ENCODE measurements around the gene SAPCD2. TPM values are rescaled to one million over a fixed set of nuclear protein-coding genes. Genes with fewer than 3 reads are reported as not detected.

The SAPCD2 gene
- total RNA-seq, 1 experiment from 2014 or later: 57.5 TPM

DNA sequence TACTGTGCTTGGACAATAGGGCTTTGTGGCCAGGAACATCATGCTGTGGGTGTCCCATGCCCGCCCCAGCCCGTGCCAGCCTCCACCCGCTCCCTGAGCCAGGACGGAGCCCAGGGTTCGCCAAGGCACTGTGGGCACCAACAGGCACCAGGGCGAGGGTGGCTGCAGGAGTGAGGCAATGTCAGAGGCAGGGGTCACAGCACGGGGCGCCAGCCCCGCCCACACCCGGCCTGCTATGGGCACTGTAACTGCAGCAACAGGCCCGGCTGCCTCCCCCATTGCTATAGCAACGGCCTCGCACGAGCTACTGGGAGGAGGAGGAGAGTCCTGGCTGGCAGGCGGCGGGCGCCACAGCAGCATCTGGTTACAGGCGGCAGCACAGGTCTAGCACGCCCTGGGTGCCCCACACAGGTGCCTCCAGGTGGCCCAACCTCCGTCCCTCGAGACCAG lies 44.8 kb downstream of the SAPCD2 start:
- H3K36me3 ChIP-seq (ENCODE audit: control insufficient read depth, insufficient read depth, low read length): peaks cover 1% of the 10 kb centered on the region
- ChIA-PET CTCF (interaction anchor here (0.6 to 1.9 kb wide), 3 partner anchors 10 to 294 kb away, joined by 3 to 6 read pairs (median 4); no protein-coding TSS in a partner anchor), POLR2A (no interaction called here)
- TF ChIP-seq, protein P1, sequence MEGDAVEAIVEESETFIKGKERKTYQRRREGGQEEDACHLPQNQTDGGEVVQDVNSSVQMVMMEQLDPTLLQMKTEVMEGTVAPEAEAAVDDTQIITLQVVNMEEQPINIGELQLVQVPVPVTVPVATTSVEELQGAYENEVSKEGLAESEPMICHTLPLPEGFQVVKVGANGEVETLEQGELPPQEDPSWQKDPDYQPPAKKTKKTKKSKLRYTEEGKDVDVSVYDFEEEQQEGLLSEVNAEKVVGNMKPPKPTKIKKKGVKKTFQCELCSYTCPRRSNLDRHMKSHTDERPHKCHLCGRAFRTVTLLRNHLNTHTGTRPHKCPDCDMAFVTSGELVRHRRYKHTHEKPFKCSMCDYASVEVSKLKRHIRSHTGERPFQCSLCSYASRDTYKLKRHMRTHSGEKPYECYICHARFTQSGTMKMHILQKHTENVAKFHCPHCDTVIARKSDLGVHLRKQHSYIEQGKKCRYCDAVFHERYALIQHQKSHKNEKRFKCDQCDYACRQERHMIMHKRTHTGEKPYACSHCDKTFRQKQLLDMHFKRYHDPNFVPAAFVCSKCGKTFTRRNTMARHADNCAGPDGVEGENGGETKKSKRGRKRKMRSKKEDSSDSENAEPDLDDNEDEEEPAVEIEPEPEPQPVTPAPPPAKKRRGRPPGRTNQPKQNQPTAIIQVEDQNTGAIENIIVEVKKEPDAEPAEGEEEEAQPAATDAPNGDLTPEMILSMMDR (IDR thresholded peaks at IDR 0.05; ENCODE audit: insufficient read depth in 1 of 2, low read depth in 1 of 2, low read length in 1 of 2, severe bottlenecking in 1 of 2, unreplicated experiment in 1 of 2): no peak
- no TSS peak for BruUV-seq (replicated peaks)
- Mint-ChIP-seq H3K27ac (ENCODE audit: unreplicated experiment) (no peak overlapping the region), H3K4me3 (ENCODE audit: unreplicated experiment) (no peak overlapping the region), H3K36me3 (ENCODE audit: insufficient read depth, unreplicated experiment) (peaks cover 18% of the 10 kb centered on the region), H3K4me1 (ENCODE audit: low read depth, unreplicated experiment) (peaks cover 4% of the 10 kb centered on the region), H3K9me3 (ENCODE audit: unreplicated experiment) (no peaks in the 10 kb centered on the region), H3K27me3 (ENCODE audit: insufficient read depth, unreplicated experiment) (no peaks in the 10 kb centered on the region)
- DNase-seq: no peak
- no peaks in the 10 kb centered on the region for H3K27me3 ChIP-seq (replicated peaks; ENCODE audit: control insufficient read depth, insufficient read depth, low read length)
- H3K4me1 ChIP-seq: peaks cover 20% of the 10 kb centered on the region
- H3K4me3 ChIP-seq (ENCODE audit: low read depth, low read length): no peak overlapping the region
- intact Hi-C loops (cut with micrococcal nuclease; ENCODE audit: unreplicated experiment): no loop called here
- no peaks in the 10 kb centered on the region for H3K9me3 ChIP-seq

DNA sequence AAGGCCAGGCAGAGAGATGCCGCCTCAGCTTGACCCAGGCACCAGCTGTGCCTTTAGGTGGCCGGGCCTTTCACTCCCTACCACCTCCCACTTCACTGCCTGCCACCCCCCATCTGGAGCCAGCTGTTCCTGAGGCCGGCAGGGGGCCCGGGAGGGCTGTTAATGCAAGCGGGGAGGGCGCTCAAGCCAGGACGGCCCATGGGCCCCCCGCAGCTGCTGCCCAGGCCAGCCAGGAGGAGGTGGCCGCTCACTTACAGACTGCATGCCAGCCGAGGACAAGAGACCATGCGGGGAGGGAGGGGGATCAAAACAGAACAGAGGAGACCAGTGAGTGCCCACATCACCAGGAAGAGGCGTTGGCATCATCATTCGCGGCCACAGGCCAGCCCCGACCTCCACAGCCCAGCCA lies 46.8 kb downstream of the SAPCD2 start:
- H3K4me3 ChIP-seq (ENCODE audit: low read depth, low read length): no peak overlapping the region
- peaks cover 1% of the 10 kb centered on the region for H3K36me3 ChIP-seq (ENCODE audit: control insufficient read depth, insufficient read depth, low read length)
- Mint-ChIP-seq H3K27ac (ENCODE audit: unreplicated experiment) (no peak overlapping the region), H3K36me3 (ENCODE audit: insufficient read depth, unreplicated experiment) (peaks cover 18% of the 10 kb centered on the region), H3K9me3 (ENCODE audit: unreplicated experiment) (no peaks in the 10 kb centered on the region), H3K27me3 (ENCODE audit: insufficient read depth, unreplicated experiment) (no peaks in the 10 kb centered on the region), H3K4me1 (ENCODE audit: low read depth, unreplicated experiment) (peaks cover 4% of the 10 kb centered on the region), H3K4me3 (ENCODE audit: unreplicated experiment) (no peak overlapping the region)
- CTCF ChIA-PET: interaction anchor here (1.2 kb wide), 1 partner anchor 11 kb away, joined by 3 read pairs; no protein-coding TSS in a partner anchor
- H3K4me1 ChIP-seq: peaks cover 7% of the 10 kb centered on the region
- no peaks in the 10 kb centered on the region for H3K27me3 ChIP-seq (replicated peaks; ENCODE audit: control insufficient read depth, insufficient read depth, low read length)
- DNase-seq: no peak
- H3K9me3 ChIP-seq: no peaks in the 10 kb centered on the region
- POLR2A ChIA-PET: no interaction called here
- intact Hi-C loops (cut with micrococcal nuclease; ENCODE audit: unreplicated experiment): no loop called here
- BruUV-seq (replicated peaks): no TSS peak
- TF ChIP-seq, protein P1 (IDR thresholded peaks at IDR 0.05; ENCODE audit: insufficient read depth in 1 of 2, low read depth in 1 of 2, low read length in 1 of 2, severe bottlenecking in 1 of 2, unreplicated experiment in 1 of 2): no peak

DNA sequence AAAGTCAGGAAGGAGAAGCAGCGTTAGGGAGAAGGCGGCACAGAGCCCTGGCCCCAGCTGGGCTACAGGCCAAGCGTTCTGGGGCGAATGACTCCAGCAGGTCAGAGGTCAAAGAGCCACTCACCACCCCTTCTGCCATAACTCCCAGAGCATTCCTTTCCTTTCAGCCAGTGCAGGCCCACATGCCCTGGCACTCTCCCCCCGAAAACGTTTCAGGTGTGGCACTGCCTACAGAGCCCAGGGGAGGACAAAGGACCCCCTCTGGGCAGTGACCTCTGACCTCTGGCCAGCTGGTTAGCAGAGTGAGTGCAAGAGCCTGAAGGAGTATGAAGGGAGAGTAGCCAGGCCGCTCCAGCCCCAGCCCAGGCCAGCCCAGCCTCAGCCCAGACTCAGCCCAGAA lies 47.2 kb downstream of the SAPCD2 start:
- Mint-ChIP-seq H3K4me1 (ENCODE audit: low read depth, unreplicated experiment) (peaks cover 4% of the 10 kb centered on the region), H3K4me3 (ENCODE audit: unreplicated experiment) (no peak overlapping the region), H3K36me3 (ENCODE audit: insufficient read depth, unreplicated experiment) (peaks cover 18% of the 10 kb centered on the region), H3K9me3 (ENCODE audit: unreplicated experiment) (no peaks in the 10 kb centered on the region), H3K27ac (ENCODE audit: unreplicated experiment) (no peak overlapping the region), H3K27me3 (ENCODE audit: insufficient read depth, unreplicated experiment) (no peaks in the 10 kb centered on the region)
- no peaks in the 10 kb centered on the region for H3K27me3 ChIP-seq (replicated peaks; ENCODE audit: control insufficient read depth, insufficient read depth, low read length)
- CTCF ChIA-PET: interaction anchor here (1.2 to 1.4 kb wide), 2 partner anchors 12 to 45 kb away, joined by 3 read pairs; no protein-coding TSS in a partner anchor
- H3K4me1 ChIP-seq: peaks cover 6% of the 10 kb centered on the region
- DNase-seq: no peak
- peaks cover 1% of the 10 kb centered on the region for H3K36me3 ChIP-seq (ENCODE audit: control insufficient read depth, insufficient read depth, low read length)
- intact Hi-C loops (cut with micrococcal nuclease; ENCODE audit: unreplicated experiment): no loop called here
- TF ChIP-seq, protein P1 (IDR thresholded peaks at IDR 0.05; ENCODE audit: insufficient read depth in 1 of 2, low read depth in 1 of 2, low read length in 1 of 2, severe bottlenecking in 1 of 2, unreplicated experiment in 1 of 2): no peak
- BruUV-seq (replicated peaks): no TSS peak
- POLR2A ChIA-PET: no interaction called here
- no peaks in the 10 kb centered on the region for H3K9me3 ChIP-seq
- no peak overlapping the region for H3K4me3 ChIP-seq (ENCODE audit: low read depth, low read length)

Measured in Caco-2 (cell line).